MCF 10A (cell line): ENCODE results near the gene PACSIN2. TPM values are rescaled to one million over a fixed set of nuclear protein-coding genes. Genes with fewer than 3 reads are reported as not detected.

Source experiments
- BruUV-seq: library from RNA; stranded (reverse); fragments of 400-500 nt; replicated peaks from 2 replicates; lab custom pipeline; 2021; lab: Mats Ljungman, UMichigan
- CTCF ChIA-PET: fragments of 300-600 bp; sonication (Branson Sonifier 250); formaldehyde crosslinking; extraction: SDS; loops from one replicate; lab custom pipeline; 2021; ENCODE audit warnings: antibody characterized with exemption, inconsistent platforms; lab: Yijun Ruan, JAX
- POLR2A ChIA-PET: fragments of 300-600, 350-650 bp; sonication (Branson Sonifier 250); formaldehyde crosslinking; extraction: SDS; loops from one replicate; lab custom pipeline; 2020; ENCODE audit warnings: antibody characterized with exemption, inconsistent platforms; lab: Yijun Ruan, JAX
- DNase-seq: peaks from one replicate; pipeline ENCODE4 v3.0.0-alpha.2; 2018; ENCODE audit not compliant: unreplicated experiment
- H3K27ac Mint-ChIP-seq: one replicate; pipeline ENCODE4 v1.8.0; 2022; ENCODE audit warnings: mild to moderate bottlenecking, low read depth, mixed read lengths; ENCODE audit not compliant: unreplicated experiment
- H3K27me3 Mint-ChIP-seq: one replicate; pipeline ENCODE4 v1.8.0; 2022; ENCODE audit warnings: mixed read lengths; ENCODE audit not compliant: insufficient read depth, unreplicated experiment
- H3K36me3 Mint-ChIP-seq: one replicate; pipeline ENCODE4 v1.8.0; 2022; ENCODE audit warnings: mild to moderate bottlenecking, moderate library complexity, mixed read lengths; ENCODE audit not compliant: insufficient read depth, unreplicated experiment
- H3K4me1 Mint-ChIP-seq: one replicate; pipeline ENCODE4 v1.8.0; 2022; ENCODE audit warnings: mixed read lengths; ENCODE audit not compliant: insufficient read depth, unreplicated experiment
- H3K4me3 Mint-ChIP-seq: one replicate; pipeline ENCODE4 v1.8.0; 2022; ENCODE audit warnings: mild to moderate bottlenecking, moderate library complexity, mixed read lengths; ENCODE audit not compliant: unreplicated experiment
- H3K9me3 Mint-ChIP-seq: one replicate; pipeline ENCODE4 v1.8.0; 2022; ENCODE audit warnings: mixed read lengths; ENCODE audit not compliant: unreplicated experiment
- CTCF ChIP-seq: fragments of 200-600 bp; IDR thresholded peaks from one replicate; pipeline ENCODE4 v1.8.0; 2022; ENCODE audit warnings: antibody characterized with exemption, mild to moderate bottlenecking; ENCODE audit not compliant: unreplicated experiment
- intact Hi-C: fragments of 100-400 bp; cut with micrococcal nuclease; formaldehyde crosslinking; loops from 2 replicates; pipeline ENCODE4 v1.14.1; 2022
- total RNA-seq: library from RNA; stranded (reverse); gene quantifications from 2 replicates; pipeline ENCODE4 v1.2.3, GENCODE V29; 2022

The PACSIN2 gene
- total RNA-seq, 1 experiment from 2014 or later, result 67.3 TPM

- no peaks in the 10 kb centered on the region for H3K4me1 Mint-ChIP-seq
- no peak for TF ChIP-seq CTCF
- H3K9me3 Mint-ChIP-seq, result no peaks in the 10 kb centered on the region
- no peak overlapping the region for H3K27ac Mint-ChIP-seq
- intact Hi-C loops, result no loop called here
- POLR2A ChIA-PET, result interaction anchor here (0.6 kb wide), 1 partner anchor 33 kb away, joined by 3 read pairs; no protein-coding TSS in a partner anchor
- peaks cover 20% of the 10 kb centered on the region for H3K36me3 Mint-ChIP-seq
- DNase-seq, result no peak
- CTCF ChIA-PET, result interaction anchor here (0.6 kb wide), 1 partner anchor 91 kb away, joined by 3 read pairs; no protein-coding TSS in a partner anchor
- H3K4me3 Mint-ChIP-seq, result no peak overlapping the region
- BruUV-seq, result no TSS peak
- no peaks in the 10 kb centered on the region for H3K27me3 Mint-ChIP-seq
Observed at GRCh38 chr22:42897960-42898359, 117.0 kb downstream of the PACSIN2 start.

DNA sequence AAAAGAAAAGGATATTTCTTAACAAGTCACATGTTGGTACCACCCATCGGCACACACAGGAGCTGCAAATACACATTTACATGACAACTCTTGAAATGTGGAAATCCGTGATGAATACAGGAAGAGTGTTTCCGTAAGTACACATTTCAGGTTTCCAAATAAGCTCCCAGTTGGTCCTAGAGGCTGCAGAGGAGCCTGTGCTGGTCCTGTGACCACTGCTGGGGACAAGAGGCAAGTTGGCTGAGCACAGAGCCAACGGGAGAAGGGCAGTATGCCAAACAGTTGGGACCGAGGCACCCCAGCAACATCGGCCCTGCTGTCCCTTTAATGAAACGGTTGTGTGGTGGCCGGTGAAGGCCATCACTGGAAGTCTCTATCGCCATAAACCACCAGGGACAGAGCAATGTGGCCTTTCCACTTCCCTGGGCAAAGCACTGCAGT, 119.4 kb downstream of the PACSIN2 start:
- intact Hi-C loops, result no loop called here
- H3K9me3 Mint-ChIP-seq, result no peaks in the 10 kb centered on the region
- no peaks in the 10 kb centered on the region for H3K27me3 Mint-ChIP-seq
- no peak for DNase-seq
- ChIA-PET POLR2A (interaction anchor here (0.5 to 0.7 kb wide), 2 partner anchors 19 to 130 kb away, joined by 3 to 4 read pairs; no protein-coding TSS in a partner anchor), CTCF (interaction anchor here (1.3 kb wide), 1 partner anchor 28 kb away, joined by 6 read pairs; no protein-coding TSS in a partner anchor)
- BruUV-seq, result no TSS peak
- no peaks in the 10 kb centered on the region for H3K4me1 Mint-ChIP-seq
- TF ChIP-seq CTCF, result no peak
- H3K27ac Mint-ChIP-seq, result no peak overlapping the region
- peaks cover 41% of the 10 kb centered on the region for H3K36me3 Mint-ChIP-seq
- no peak overlapping the region for H3K4me3 Mint-ChIP-seq

DNA sequence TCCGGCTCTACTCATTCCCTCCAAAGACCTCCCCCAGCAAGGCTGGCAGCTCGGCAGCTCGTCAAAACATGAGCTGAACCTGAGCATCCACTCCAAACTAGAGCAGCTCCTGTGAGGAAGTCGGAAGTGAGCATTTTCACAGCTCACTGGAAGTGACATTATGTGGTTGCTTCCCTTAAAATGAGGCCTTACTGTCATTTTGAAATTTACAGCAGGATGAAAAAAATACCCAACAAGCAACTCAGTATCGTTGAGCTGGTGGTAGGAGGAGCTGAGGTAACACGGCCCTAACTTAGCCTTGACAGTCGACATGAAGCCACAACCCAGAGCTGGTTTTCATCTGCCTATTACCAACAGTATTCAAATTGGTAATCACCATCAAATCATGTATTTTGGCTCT, 119.9 kb downstream of the PACSIN2 start:
- ChIA-PET POLR2A (interaction anchor here (0.7 kb wide), 1 partner anchor 20 kb away, joined by 3 read pairs; no protein-coding TSS in a partner anchor), CTCF (interaction anchor here (0.6 to 1.3 kb wide), 3 partner anchors 14 to 306 kb away, joined by 3 to 6 read pairs (median 4); no protein-coding TSS in a partner anchor)
- Mint-ChIP-seq H3K27ac (no peak overlapping the region), H3K4me1 (no peaks in the 10 kb centered on the region), H3K27me3 (no peaks in the 10 kb centered on the region), H3K9me3 (no peaks in the 10 kb centered on the region), H3K4me3 (no peak overlapping the region), H3K36me3 (peaks cover 44% of the 10 kb centered on the region)
- no peak for TF ChIP-seq CTCF
- no peak for DNase-seq
- BruUV-seq, result no TSS peak
- intact Hi-C loops, result no loop called here

DNA sequence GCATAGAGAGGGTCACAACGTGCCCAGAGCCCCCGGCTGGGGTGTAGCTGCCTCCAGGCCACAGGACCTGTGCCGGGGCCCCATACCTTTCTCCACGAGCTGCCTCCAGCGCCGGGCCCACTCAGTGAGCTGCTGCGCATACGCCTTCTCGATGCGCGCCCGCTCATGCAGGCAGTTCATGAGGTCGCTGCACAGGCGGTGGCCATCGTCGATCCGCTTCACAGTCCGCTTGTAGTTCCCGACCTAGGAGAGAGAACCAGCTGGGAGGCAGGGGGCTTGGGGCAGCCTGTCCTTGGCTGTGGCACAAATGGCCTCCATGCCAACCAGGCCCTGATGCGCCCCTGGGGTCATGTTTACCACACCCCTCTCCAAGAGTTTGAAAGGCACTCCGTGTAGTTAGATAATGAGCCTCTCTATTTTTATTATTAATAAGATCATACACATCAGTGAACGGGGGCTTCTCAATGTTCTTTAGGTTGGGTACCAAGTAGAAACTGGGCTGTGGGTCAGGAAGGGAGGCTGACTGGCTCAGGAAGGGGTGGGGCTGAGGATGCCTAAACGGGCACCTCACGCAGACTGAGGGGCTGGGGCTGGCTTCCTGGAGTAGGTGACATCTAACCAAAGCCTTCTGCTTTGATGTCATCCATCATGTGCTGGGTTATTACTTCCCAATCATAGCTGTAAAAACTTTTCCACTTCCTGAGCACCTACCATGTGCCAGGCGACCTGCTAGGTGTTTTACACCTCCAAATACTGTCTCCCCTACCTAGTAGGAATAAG, 121.4 kb downstream of the PACSIN2 start:
- no peaks in the 10 kb centered on the region for H3K27me3 Mint-ChIP-seq
- ChIA-PET POLR2A (interaction anchor here (0.7 to 1.1 kb wide), 2 partner anchors 12 to 14 kb away, joined by 3 to 4 read pairs; no protein-coding TSS in a partner anchor), CTCF (interaction anchor here (1.1 kb wide), 1 partner anchor 8 kb away, joined by 3 read pairs; no protein-coding TSS in a partner anchor)
- intact Hi-C loops, result no loop called here
- peaks cover 10% of the 10 kb centered on the region for H3K4me1 Mint-ChIP-seq
- no TSS peak for BruUV-seq
- H3K36me3 Mint-ChIP-seq, result peaks cover 56% of the 10 kb centered on the region
- no peak for DNase-seq
- no peak for TF ChIP-seq CTCF
- no peaks in the 10 kb centered on the region for H3K9me3 Mint-ChIP-seq
- no peak overlapping the region for H3K4me3 Mint-ChIP-seq
- no peak overlapping the region for H3K27ac Mint-ChIP-seq
